Measurements from ENCODE around the gene ECT2L.

GRCh38 chr6:138806889-138807288 is 11.0 kb downstream of the ECT2L start:
- TF ChIP-seq TBL1XR1 (IDR thresholded peaks at IDR 0.05; ENCODE audit: borderline replicate concordance, low read length, partially characterized antibody) (no peak), ZNF121 (CRISPR knock-in tag; IDR thresholded peaks at IDR 0.05) (no peak), ELF4 (CRISPR knock-in tag; IDR thresholded peaks at IDR 0.05; ENCODE audit: borderline replicate concordance) (no peak), ZBTB8A (CRISPR knock-in tag; IDR thresholded peaks at IDR 0.05; ENCODE audit: borderline replicate concordance, low read depth) (no peak), RARA (CRISPR knock-in tag; IDR thresholded peaks at IDR 0.05) (no peak), RAD21 (CRISPR knock-in tag; IDR thresholded peaks at IDR 0.05) (no peak), CEBPB (IDR thresholded peaks at IDR 0.05; ENCODE audit: borderline replicate concordance, low read depth, low read length) (no peak), EZH2 (conservative IDR thresholded peaks at IDR 0.05; ENCODE audit: low read depth, low read length) (no peak), POLR2A (IDR thresholded peaks at IDR 0.05; ENCODE audit: insufficient read depth in 1 of 2, low read depth in 2 of 2, low read length in 2 of 2) (no peak), FOXO4 (CRISPR knock-in tag; conservative IDR thresholded peaks at IDR 0.05) (no peak)
